Right renal cortex interstitium (tissue), 3 donors: ENCODE data around the gene VPS54. TPM values are rescaled to one million over a fixed set of nuclear protein-coding genes. Genes with fewer than 3 reads are reported as not detected.
"Not testable (repeated sequence)": the region's sequence is repeated elsewhere in the genome, so short reads cannot be mapped to it uniquely, and the experiment has no call there.

Experiments
- DNase-seq, 3 donors: peaks; one replicate each; pipeline ENCODE4 v3.0.0-alpha.2; 2013; ENCODE audit warnings: low read depth in 3 of 3, low spot score in 2 of 3
- polyA plus RNA-seq, 3 donors: library from polyadenylated mRNA; unstranded; fragments of 120-200 nt; gene quantifications; one replicate each; pipeline ENCODE4 v1.2.1, GENCODE V29; 2013; ENCODE audit not compliant: insufficient read length in 3 of 3

VPS54 gene
- polyA plus RNA-seq, 3 donors, result 55.5 to 57.5 (median 56.2) TPM

GRCh38 chr2:63849381-63850203 lies 169.6 kb downstream of the VPS54 start:
- no peak for DNase-seq

DNA sequence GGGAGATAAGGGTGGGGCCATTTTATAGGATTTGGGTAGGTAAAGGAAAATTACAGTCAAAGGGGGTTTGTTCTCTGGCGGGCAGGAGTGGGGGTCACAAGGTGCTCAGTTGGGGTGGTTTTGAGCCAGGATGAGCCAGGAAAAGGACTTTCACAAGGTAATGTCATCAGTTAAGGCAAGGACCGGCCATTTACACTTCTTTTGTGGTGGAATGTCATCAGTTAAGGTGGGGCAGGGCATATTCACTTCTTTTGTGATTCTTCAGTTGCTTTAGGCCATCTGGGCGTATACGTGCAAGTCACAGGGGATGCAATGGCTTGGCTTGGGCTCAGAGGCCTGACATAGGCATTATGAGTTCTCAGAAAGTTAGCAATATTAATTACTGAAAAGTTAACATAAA lies 171.7 kb downstream of the VPS54 start:
- not testable (repeated sequence) for DNase-seq

DNA sequence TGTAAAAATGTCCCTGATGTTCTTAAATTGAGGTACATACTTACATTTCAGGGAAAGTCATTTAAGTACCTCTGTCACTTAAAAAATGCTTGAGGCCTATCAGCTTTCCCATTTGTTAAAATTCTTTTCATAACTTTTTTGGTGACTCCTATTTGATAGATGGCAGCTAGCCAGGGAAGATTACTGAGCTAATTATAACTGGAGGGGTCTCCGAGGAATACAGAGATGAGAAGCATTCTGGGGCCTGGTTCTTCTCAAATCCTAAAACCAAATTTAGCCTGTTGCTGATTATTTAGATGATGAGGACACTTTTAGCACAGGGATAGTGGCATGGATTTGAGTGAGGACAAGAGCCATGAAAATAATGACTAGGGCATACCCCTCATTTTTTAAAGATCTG lies 172.7 kb downstream of the VPS54 start:
- no peak for DNase-seq

DNA sequence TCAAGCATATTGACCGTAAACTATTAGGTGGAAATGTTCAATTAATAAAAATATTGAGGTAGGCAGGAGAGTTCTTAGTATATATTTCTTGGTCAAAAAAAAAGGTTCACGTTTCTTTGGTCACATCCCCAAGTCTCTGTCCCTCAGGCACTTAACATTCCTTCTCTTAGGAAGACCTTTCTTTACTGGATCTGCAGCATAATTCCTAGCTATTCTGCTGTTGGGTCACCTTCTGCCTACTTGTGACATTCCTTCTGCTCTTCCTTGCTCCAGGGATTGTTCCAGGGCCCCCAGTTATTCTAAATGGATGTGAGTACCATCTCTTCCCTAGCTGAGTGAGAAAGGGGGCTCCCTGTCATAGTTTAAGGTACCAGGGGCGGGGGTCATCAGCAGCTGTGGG lies 173.4 kb downstream of the VPS54 start:
- no peak for DNase-seq

GRCh38 chr2:63844616-63845015 lies 174.6 kb downstream of the VPS54 start:
- DNase-seq, result no peak

GRCh38 chr2:63843791-63844190 lies 175.4 kb downstream of the VPS54 start:
- DNase-seq, result no peak

DNA sequence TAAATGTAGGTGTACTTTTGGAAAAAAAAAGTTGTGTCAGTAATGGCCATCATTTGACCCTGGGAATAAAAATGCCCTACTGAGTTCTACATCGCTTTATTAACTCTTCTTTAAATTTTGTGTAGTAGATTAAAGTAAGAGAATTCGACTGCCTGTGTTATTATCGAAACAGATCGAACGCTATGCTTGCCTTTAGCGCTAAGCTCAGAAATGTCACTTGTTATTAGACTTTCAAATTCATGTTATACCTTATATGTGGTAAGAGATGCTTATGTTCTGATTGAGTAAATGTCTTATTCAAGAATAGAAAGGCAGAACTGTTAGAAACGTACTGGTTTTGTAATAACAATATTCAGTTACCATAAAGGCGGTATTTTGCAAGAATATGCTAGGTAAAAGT lies 176.1 kb downstream of the VPS54 start:
- DNase-seq, result no peak

DNA sequence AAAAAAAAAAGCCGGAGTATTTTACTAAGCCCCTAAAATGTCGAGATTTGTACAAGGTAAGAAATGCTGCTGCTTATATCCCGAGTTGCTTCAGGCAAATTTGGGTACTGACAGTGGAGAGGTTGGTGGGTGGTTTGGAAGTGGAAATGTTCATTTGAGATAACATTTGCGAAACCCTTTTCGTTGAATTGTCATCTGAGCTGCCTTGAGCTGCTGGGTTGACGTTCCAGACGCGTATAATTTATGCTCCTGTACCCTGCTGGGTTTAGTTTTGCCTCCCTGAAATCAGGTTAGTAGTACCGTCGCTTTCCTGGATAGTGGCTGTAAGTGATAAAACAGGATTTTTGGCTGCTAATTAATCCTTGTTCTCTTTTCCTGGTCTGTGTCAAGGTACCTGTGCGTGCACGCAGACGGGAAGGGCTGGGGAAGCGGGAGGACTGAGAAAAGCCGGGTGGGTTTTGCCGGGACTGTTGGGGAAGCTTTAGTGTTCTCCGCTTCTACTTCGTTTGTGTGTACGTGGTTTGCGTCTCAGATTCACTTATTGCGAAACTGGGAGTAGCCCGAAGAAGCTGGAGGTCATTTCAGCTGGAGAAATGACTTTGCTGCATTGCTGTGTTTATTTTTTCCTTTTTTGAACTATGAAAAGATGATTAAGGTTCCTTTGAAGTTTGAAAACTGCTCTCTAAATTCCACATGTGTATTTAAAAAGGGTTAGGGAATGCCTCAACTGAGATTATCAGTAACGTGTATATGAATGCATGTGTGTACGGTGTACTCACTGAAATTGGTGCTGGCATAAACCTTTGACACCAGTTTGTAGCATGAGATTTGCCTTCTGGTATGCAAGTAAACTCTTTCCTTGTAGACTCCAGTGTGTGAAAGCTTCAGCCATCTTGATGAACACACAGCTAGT lies 176.8 kb downstream of the VPS54 start:
- DNase-seq, result no peak

Other genes starting within 250 kb of the VPS54 start
- gene UGP2, start 177.5 kb downstream of the VPS54 start, polyA plus RNA-seq, result 100 to 1,000 TPM; 129 to 133 (median 132) TPM
- 10 to 100 TPM; 32.3 to 33.3 (median 32.3) TPM for gene PELI1, start 125.0 kb upstream of the VPS54 start, polyA plus RNA-seq